ENCODE results near the gene SNX27. TPM values are rescaled to one million over a fixed set of nuclear protein-coding genes. Genes with fewer than 3 reads are reported as not detected.

The SNX27 gene
- total and polyA plus RNA-seq, 2 donors (not counting 3 experiments of a cell fraction or from before 2014, with no cell fraction given), result 8.1 to 24.9 TPM

DNA sequence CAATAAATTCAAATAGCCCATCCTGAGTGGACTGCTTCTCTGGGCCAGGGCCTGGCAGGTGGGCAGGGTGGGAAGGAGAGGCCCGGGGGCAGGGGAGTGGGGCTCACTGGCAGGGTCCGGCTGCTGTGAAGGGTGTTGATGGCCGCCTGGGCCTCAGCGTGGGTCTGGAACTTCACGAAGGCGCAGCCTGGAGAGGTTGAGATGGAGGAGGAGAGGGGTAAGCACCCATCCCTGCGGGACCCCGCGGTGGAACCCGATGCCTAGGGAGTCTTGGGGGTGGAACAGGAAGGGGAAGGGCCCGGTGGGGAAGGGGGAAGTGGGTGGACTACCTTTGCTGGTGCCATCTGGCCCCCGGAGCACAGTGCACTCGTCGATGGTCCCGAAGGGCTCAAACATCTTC, 97.0 kb downstream of the SNX27 start:
- DNase-seq (ENCODE audit: low read depth, low spot score), result no peak
- ChIA-PET POLR2A (no interaction called here), CTCF (interaction anchor here (1.0 to 1.9 kb wide), 4 partner anchors 11 to 35 kb away, joined by 3 to 6 read pairs (median 3); partner anchors contain the start of gene RIIAD1)
- Histone ChIP-seq H3K36me3 (ENCODE audit: control insufficient read depth in 2 of 2, extremely low read depth in 1 of 2, insufficient read depth in 2 of 2, low read length in 2 of 2) (no peaks in the 10 kb centered on the region), H3K9me1 (replicated peaks; ENCODE audit: control insufficient read depth, extremely low read depth, insufficient read depth, low read length) (no peaks in the 10 kb centered on the region), H3K4me2 (ENCODE audit: insufficient read depth, low read length) (no peak overlapping the region), H3K4me3 (replicated peaks in 1 of 3; ENCODE audit: insufficient read depth in 1 of 3, low read depth in 1 of 3, low read length in 3 of 3) (no peak overlapping the region), H3K4me1 (ENCODE audit: control insufficient read depth, extremely low read depth, insufficient read depth, low read length) (peaks cover under 1% of the 10 kb centered on the region), H3K79me2 (ENCODE audit: control insufficient read depth, insufficient read depth, low read length) (no peaks in the 10 kb centered on the region), H3K9me3 (replicated peaks; ENCODE audit: control insufficient read depth, insufficient read depth, low read length) (no peaks in the 10 kb centered on the region), H3K27ac (ENCODE audit: insufficient read depth, low read depth, low read length) (no peak overlapping the region), H3K27me3 (ENCODE audit: control insufficient read depth in 2 of 2, insufficient read depth in 2 of 2, low read length in 2 of 2) (no peaks in the 10 kb centered on the region), H2AFZ (ENCODE audit: low read depth, low read length) (no peak overlapping the region), H4K20me1 (replicated peaks; ENCODE audit: control insufficient read depth, extremely low read depth, insufficient read depth, low read length) (no peaks in the 10 kb centered on the region), H3K9ac (replicated peaks; ENCODE audit: extremely low read depth, insufficient read depth, low read length) (no peak overlapping the region)
- TF ChIP-seq POLR2AphosphoS5 (IDR thresholded peaks at IDR 0.05; ENCODE audit: insufficient read depth, low read depth, low read length) (no peak), POLR2A (IDR thresholded peaks at IDR 0.05; ENCODE audit: low read depth, low read length) (no peak)
- dilution Hi-C loops (cut with MboI; ENCODE audit: extremely low pct_ligation_motif_present, low sequenced_read_pairs), result no loop called here
- no TSS peak for BruUV-seq (replicated peaks)
- intact Hi-C loops (cut with micrococcal nuclease), result no loop called here
- no peak for FAIRE-seq

DNA sequence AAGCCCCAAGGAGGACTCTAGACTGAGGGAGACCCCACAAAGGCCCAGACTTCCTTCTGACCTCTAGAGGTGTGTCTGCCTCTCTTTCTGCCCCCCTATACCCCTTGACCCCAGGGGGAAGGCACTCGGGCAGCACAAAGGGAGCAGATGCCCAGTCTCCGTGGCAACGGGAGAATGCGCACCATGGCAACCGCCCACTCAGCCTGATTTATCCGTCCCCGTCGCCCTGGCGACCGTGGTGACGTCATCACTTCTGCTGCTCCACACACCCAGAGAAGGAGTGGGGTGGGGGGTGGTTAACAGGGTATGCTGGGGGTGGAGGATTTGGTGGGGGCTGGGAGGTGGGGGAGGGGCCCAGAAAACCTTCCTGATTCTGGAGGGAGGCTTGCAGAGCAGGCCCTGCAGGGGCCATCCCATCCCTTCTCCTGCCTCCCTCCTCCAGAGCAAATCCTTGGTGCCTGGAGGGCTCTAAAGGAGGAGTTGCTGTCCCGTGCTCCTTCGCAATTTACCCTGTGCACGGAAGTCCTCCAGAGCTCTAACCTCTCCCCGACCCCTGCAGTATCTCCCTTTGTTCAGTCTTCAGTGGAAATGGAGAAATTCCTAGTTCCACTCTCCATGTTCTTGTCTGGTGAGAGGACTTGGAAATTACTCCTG, 98.5 kb downstream of the SNX27 start:
- H3K9me1 ChIP-seq (replicated peaks; ENCODE audit: control insufficient read depth, extremely low read depth, insufficient read depth, low read length), result no peaks in the 10 kb centered on the region
- BruUV-seq (replicated peaks), result no TSS peak
- no peak for DNase-seq (ENCODE audit: low read depth, low spot score)
- H3K4me2 ChIP-seq (ENCODE audit: insufficient read depth, low read length), result no peak overlapping the region
- no peak overlapping the region for H2AFZ ChIP-seq (ENCODE audit: low read depth, low read length)
- TF ChIP-seq MYC (IDR thresholded peaks at IDR 0.05; ENCODE audit: low read depth, low read length) (no peak), JUN (IDR thresholded peaks at IDR 0.05; ENCODE audit: borderline replicate concordance, insufficient read depth, insufficient read length, low read depth) (peak; percentile 27), EZH2 (IDR thresholded peaks at IDR 0.05; ENCODE audit: borderline replicate concordance, low read depth, low read length, severe bottlenecking) (no peak), GATA2 (IDR thresholded peaks at IDR 0.05; ENCODE audit: insufficient read depth, insufficient read length, low read depth, low read length) (no peak)
- TF ChIP-seq, protein P1, sequence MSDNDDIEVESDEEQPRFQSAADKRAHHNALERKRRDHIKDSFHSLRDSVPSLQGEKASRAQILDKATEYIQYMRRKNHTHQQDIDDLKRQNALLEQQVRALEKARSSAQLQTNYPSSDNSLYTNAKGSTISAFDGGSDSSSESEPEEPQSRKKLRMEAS (IDR thresholded peaks at IDR 0.05; ENCODE audit: insufficient read depth, insufficient read length), result no peak
- no peaks in the 10 kb centered on the region for H3K36me3 ChIP-seq (ENCODE audit: control insufficient read depth in 2 of 2, extremely low read depth in 1 of 2, insufficient read depth in 2 of 2, low read length in 2 of 2)
- H3K4me1 ChIP-seq (ENCODE audit: control insufficient read depth, extremely low read depth, insufficient read depth, low read length), result no peaks in the 10 kb centered on the region
- H4K20me1 ChIP-seq (replicated peaks; ENCODE audit: control insufficient read depth, extremely low read depth, insufficient read depth, low read length), result no peaks in the 10 kb centered on the region
- no peaks in the 10 kb centered on the region for H3K9me3 ChIP-seq (replicated peaks; ENCODE audit: control insufficient read depth, insufficient read depth, low read length)
- intact Hi-C loops (cut with micrococcal nuclease) (no loop called here), dilution Hi-C loops (cut with MboI; ENCODE audit: extremely low pct_ligation_motif_present, low sequenced_read_pairs) (no loop called here)
- ChIA-PET POLR2A (no interaction called here), CTCF (no interaction called here)
- no peak overlapping the region for H3K27ac ChIP-seq (ENCODE audit: insufficient read depth, low read depth, low read length)
- no peak overlapping the region for H3K4me3 ChIP-seq (replicated peaks in 1 of 3; ENCODE audit: insufficient read depth in 1 of 3, low read depth in 1 of 3, low read length in 3 of 3)
- FAIRE-seq, result no peak
- no peaks in the 10 kb centered on the region for H3K79me2 ChIP-seq (ENCODE audit: control insufficient read depth, insufficient read depth, low read length)
- H3K9ac ChIP-seq (replicated peaks; ENCODE audit: extremely low read depth, insufficient read depth, low read length), result no peak overlapping the region
- H3K27me3 ChIP-seq (ENCODE audit: control insufficient read depth in 2 of 2, insufficient read depth in 2 of 2, low read length in 2 of 2), result peaks cover under 1 to 11% of the 10 kb centered on the region in 2 experiments

Measured in endothelial cell of umbilical vein (primary cell).